ENCODE measurements around the gene TMEM212.

TMEM212 gene

GRCh38 chr3:171807806-171808205, 35.3 kb upstream of the TMEM212 start:
- Histone ChIP-seq H3K14ac (ENCODE audit: low read length) (no peak overlapping the region), H3K4me1 (ENCODE audit: control insufficient read depth in 2 of 2, insufficient read depth in 1 of 2, low read depth in 1 of 2, low read length in 2 of 2) (peaks cover 3 to 6% of the 10 kb centered on the region in 2 donors), H3K27ac (replicated peaks; ENCODE audit: low read length) (no peak overlapping the region), H3K18ac (ENCODE audit: low read length) (no peak overlapping the region), H3K4me2 (ENCODE audit: insufficient read depth, low read length, poor library complexity, severe bottlenecking) (no peak overlapping the region), H3K79me1 (ENCODE audit: low read depth, low read length) (no peaks in the 10 kb centered on the region), H3K36me3 (replicated peaks in 1 of 2; ENCODE audit: control insufficient read depth in 2 of 2, insufficient read depth in 2 of 2, low read length in 2 of 2) (no peaks in the 10 kb centered on the region), H3K4me3 (ENCODE audit: low read length in 2 of 2) (no peak overlapping the region), H3K23ac (ENCODE audit: low read depth, low read length, poor library complexity) (no peak overlapping the region), H3K9ac (ENCODE audit: low read depth, low read length, poor library complexity) (no peak overlapping the region), H2BK120ac (ENCODE audit: low read depth, low read length) (no peak overlapping the region), H3K27me3 (ENCODE audit: control insufficient read depth in 3 of 3, insufficient read depth in 3 of 3, low read depth in 1 of 3, low read length in 3 of 3) (peaks cover 4 to 28% (median 25%) of the 10 kb centered on the region in 3 experiments), H3K9me3 (replicated peaks in 1 of 2; ENCODE audit: control insufficient read depth in 2 of 2, insufficient read depth in 1 of 2, low read depth in 1 of 2, low read length in 2 of 2) (no peaks in the 10 kb centered on the region), H4K8ac (ENCODE audit: low read depth, low read length) (no peak overlapping the region), H4K91ac (ENCODE audit: low read depth, low read length, poor library complexity) (no peak overlapping the region), H2BK5ac (ENCODE audit: low read length) (no peak overlapping the region), H2BK12ac (ENCODE audit: low read length) (no peak overlapping the region), H2BK15ac (ENCODE audit: low read length) (no peak overlapping the region), H3K4ac (ENCODE audit: low read length) (no peak overlapping the region), H2AK5ac (ENCODE audit: low read depth, low read length) (no peak overlapping the region), H2AFZ (ENCODE audit: low read length) (no peak overlapping the region)
- whole genome bisulfite sequencing, 2 donors (ENCODE audit: extremely low coverage in 2 of 2, insufficient read length in 2 of 2, insufficient replicate concordance in 1 of 2): no CpG with 5 or more reads among the region's 6 CpGs
- DNase-seq (ENCODE audit: low spot score): no peak

GRCh38 chr3:171809611-171809860, 33.6 kb upstream of the TMEM212 start:
- DNase-seq (ENCODE audit: low spot score): no peak
- peak overlapping the region; percentile 99 for H2AFZ ChIP-seq (ENCODE audit: low read length)
- no peak overlapping the region for H4K91ac ChIP-seq (ENCODE audit: low read depth, low read length, poor library complexity)
- H3K27ac ChIP-seq (replicated peaks; ENCODE audit: low read length): no peak overlapping the region
- H2AK5ac ChIP-seq (ENCODE audit: low read depth, low read length): no peak overlapping the region
- no peaks in the 10 kb centered on the region for H3K36me3 ChIP-seq (replicated peaks in 1 of 2; ENCODE audit: control insufficient read depth in 2 of 2, insufficient read depth in 2 of 2, low read length in 2 of 2)
- H2BK5ac ChIP-seq (ENCODE audit: low read length): peak overlapping the region; percentile 95
- H3K27me3 ChIP-seq (ENCODE audit: control insufficient read depth in 3 of 3, insufficient read depth in 3 of 3, low read depth in 1 of 3, low read length in 3 of 3): peaks cover 4 to 28% (median 25%) of the 10 kb centered on the region in 3 experiments
- H2BK15ac ChIP-seq (ENCODE audit: low read length): peak overlapping the region; percentile 97
- peak overlapping the region; percentile 88 for H3K9ac ChIP-seq (ENCODE audit: low read depth, low read length, poor library complexity)
- H3K23ac ChIP-seq (ENCODE audit: low read depth, low read length, poor library complexity): peak overlapping the region; percentile 89
- no peak overlapping the region for H4K8ac ChIP-seq (ENCODE audit: low read depth, low read length)
- peak overlapping the region; percentile 97 for H3K18ac ChIP-seq (ENCODE audit: low read length)
- peaks cover 5 to 9% of the 10 kb centered on the region in 2 donors for H3K4me1 ChIP-seq (ENCODE audit: control insufficient read depth in 2 of 2, insufficient read depth in 1 of 2, low read depth in 1 of 2, low read length in 2 of 2)
- peak overlapping the region; percentile 62 to 81 for H3K4me3 ChIP-seq (ENCODE audit: low read length in 2 of 2)
- peak overlapping the region; percentile 98 for H3K4me2 ChIP-seq (ENCODE audit: insufficient read depth, low read length, poor library complexity, severe bottlenecking)
- H3K9me3 ChIP-seq (replicated peaks in 1 of 2; ENCODE audit: control insufficient read depth in 2 of 2, insufficient read depth in 1 of 2, low read depth in 1 of 2, low read length in 2 of 2): no peaks in the 10 kb centered on the region
- peak overlapping the region; percentile 72 for H2BK120ac ChIP-seq (ENCODE audit: low read depth, low read length)
- no peak overlapping the region for H2BK12ac ChIP-seq (ENCODE audit: low read length)
- no peaks in the 10 kb centered on the region for H3K79me1 ChIP-seq (ENCODE audit: low read depth, low read length)
- no CpG with 5 or more reads among the region's 11 CpGs for WGBS, 2 donors (ENCODE audit: extremely low coverage in 2 of 2, insufficient read length in 2 of 2, insufficient replicate concordance in 1 of 2)
- H3K4ac ChIP-seq (ENCODE audit: low read length): no peak overlapping the region
- H3K14ac ChIP-seq (ENCODE audit: low read length): peak overlapping the region; percentile 56

- no peaks in the 10 kb centered on the region for H3K79me1 ChIP-seq (ENCODE audit: low read depth, low read length)
- H4K8ac ChIP-seq (ENCODE audit: low read depth, low read length): no peak within 1 kb of the TSS
- peak within 1 kb of the TSS; percentile 58 for H2BK12ac ChIP-seq (ENCODE audit: low read length)
- H3K14ac ChIP-seq (ENCODE audit: low read length): peak within 1 kb of the TSS; percentile 56
- H3K9me3 ChIP-seq (replicated peaks in 1 of 2; ENCODE audit: control insufficient read depth in 2 of 2, insufficient read depth in 1 of 2, low read depth in 1 of 2, low read length in 2 of 2): no peaks in the 10 kb centered on the region
- peaks cover 4 to 28% (median 25%) of the 10 kb centered on the region in 3 experiments for H3K27me3 ChIP-seq (ENCODE audit: control insufficient read depth in 3 of 3, insufficient read depth in 3 of 3, low read depth in 1 of 3, low read length in 3 of 3)
- H2BK120ac ChIP-seq (ENCODE audit: low read depth, low read length): peak within 1 kb of the TSS; percentile 72
- H3K23ac ChIP-seq (ENCODE audit: low read depth, low read length, poor library complexity): peak within 1 kb of the TSS; percentile 89
- no peak within 1 kb of the TSS for H3K27ac ChIP-seq (replicated peaks; ENCODE audit: low read length)
- peak within 1 kb of the TSS; percentile 98 for H3K4me2 ChIP-seq (ENCODE audit: insufficient read depth, low read length, poor library complexity, severe bottlenecking)
- H2AK5ac ChIP-seq (ENCODE audit: low read depth, low read length): no peak within 1 kb of the TSS
- peak within 1 kb of the TSS; percentile 97 for H3K18ac ChIP-seq (ENCODE audit: low read length)
- no peak within 1 kb of the TSS for H4K91ac ChIP-seq (ENCODE audit: low read depth, low read length, poor library complexity)
- DNase-seq (ENCODE audit: low spot score): peak; percentile 44
- H3K9ac ChIP-seq (ENCODE audit: low read depth, low read length, poor library complexity): peak within 1 kb of the TSS; percentile 88
- H2AFZ ChIP-seq (ENCODE audit: low read length): peak within 1 kb of the TSS; percentile 99
- WGBS, 2 donors (ENCODE audit: extremely low coverage in 2 of 2, insufficient read length in 2 of 2, insufficient replicate concordance in 1 of 2): no CpG with 5 or more reads among the region's 78 CpGs
- H3K36me3 ChIP-seq (replicated peaks in 1 of 2; ENCODE audit: control insufficient read depth in 2 of 2, insufficient read depth in 2 of 2, low read length in 2 of 2): no peaks in the 10 kb centered on the region
- peaks cover 5 to 9% of the 10 kb centered on the region in 2 donors for H3K4me1 ChIP-seq (ENCODE audit: control insufficient read depth in 2 of 2, insufficient read depth in 1 of 2, low read depth in 1 of 2, low read length in 2 of 2)
- H2BK5ac ChIP-seq (ENCODE audit: low read length): peak within 1 kb of the TSS; percentile 95
- peak within 1 kb of the TSS; percentile 62 to 81 for H3K4me3 ChIP-seq (ENCODE audit: low read length in 2 of 2)
- H2BK15ac ChIP-seq (ENCODE audit: low read length): peak within 1 kb of the TSS; percentile 97
- no peak within 1 kb of the TSS for H3K4ac ChIP-seq (ENCODE audit: low read length)
These were observed 33.1 kb upstream of the TMEM212 start, which contains the start of gene PLD1 for GRCh38 chr3:171809861-171810628. TSS of gene PLD1 (minus strand) at chr3:171810483. CDS start at chr3:171738051, 72,432 bp downstream.

GRCh38 chr3:171810629-171811294, 32.4 kb upstream of the TMEM212 start:
- peaks cover 5 to 9% of the 10 kb centered on the region in 2 donors for H3K4me1 ChIP-seq (ENCODE audit: control insufficient read depth in 2 of 2, insufficient read depth in 1 of 2, low read depth in 1 of 2, low read length in 2 of 2)
- no peak overlapping the region for H2BK120ac ChIP-seq (ENCODE audit: low read depth, low read length)
- no peak overlapping the region for H3K23ac ChIP-seq (ENCODE audit: low read depth, low read length, poor library complexity)
- H3K4ac ChIP-seq (ENCODE audit: low read length): no peak overlapping the region
- no peak overlapping the region for H2BK5ac ChIP-seq (ENCODE audit: low read length)
- H3K4me3 ChIP-seq (ENCODE audit: low read length in 2 of 2): peak overlapping the region; percentile 62 to 81
- no peaks in the 10 kb centered on the region for H3K9me3 ChIP-seq (replicated peaks in 1 of 2; ENCODE audit: control insufficient read depth in 2 of 2, insufficient read depth in 1 of 2, low read depth in 1 of 2, low read length in 2 of 2)
- no peak overlapping the region for H3K14ac ChIP-seq (ENCODE audit: low read length)
- peak overlapping the region; percentile 98 for H3K4me2 ChIP-seq (ENCODE audit: insufficient read depth, low read length, poor library complexity, severe bottlenecking)
- peak overlapping the region; percentile 67 for H2BK15ac ChIP-seq (ENCODE audit: low read length)
- H3K36me3 ChIP-seq (replicated peaks in 1 of 2; ENCODE audit: control insufficient read depth in 2 of 2, insufficient read depth in 2 of 2, low read length in 2 of 2): no peaks in the 10 kb centered on the region
- H4K91ac ChIP-seq (ENCODE audit: low read depth, low read length, poor library complexity): no peak overlapping the region
- H2AK5ac ChIP-seq (ENCODE audit: low read depth, low read length): no peak overlapping the region
- no CpG with 5 or more reads among the region's 22 CpGs for WGBS, 2 donors (ENCODE audit: extremely low coverage in 2 of 2, insufficient read length in 2 of 2, insufficient replicate concordance in 1 of 2)
- peak; percentile 15 for DNase-seq (ENCODE audit: low spot score)
- H3K9ac ChIP-seq (ENCODE audit: low read depth, low read length, poor library complexity): no peak overlapping the region
- H3K27ac ChIP-seq (replicated peaks; ENCODE audit: low read length): no peak overlapping the region
- no peak overlapping the region for H2BK12ac ChIP-seq (ENCODE audit: low read length)
- peak overlapping the region; percentile 97 for H3K18ac ChIP-seq (ENCODE audit: low read length)
- H3K79me1 ChIP-seq (ENCODE audit: low read depth, low read length): no peaks in the 10 kb centered on the region
- no peak overlapping the region for H4K8ac ChIP-seq (ENCODE audit: low read depth, low read length)
- H3K27me3 ChIP-seq (ENCODE audit: control insufficient read depth in 3 of 3, insufficient read depth in 3 of 3, low read depth in 1 of 3, low read length in 3 of 3): peaks cover 4 to 28% (median 25%) of the 10 kb centered on the region in 3 experiments
- peak overlapping the region; percentile 99 for H2AFZ ChIP-seq (ENCODE audit: low read length)

Data from neuronal stem cell (in vitro differentiated cells).